Subcutaneous adipose tissue (tissue), 4 donors: ENCODE measurements around the gene WDR93. TPM values are rescaled to one million over a fixed set of nuclear protein-coding genes. Genes with fewer than 3 reads are reported as not detected.

Experiments
- total RNA-seq, 4 donors: library from RNA; depleted of rRNA; stranded (reverse); fragments of >200 nt; gene quantifications; one replicate each; pipeline ENCODE4 v1.1.0, GENCODE V29; 2016
- TF ChIP-seq, protein P1 (sequence below): fragments of 450-650 bp; IDR thresholded peaks from one replicate; pipeline ENCODE4 v1.5.1; 2016; ENCODE audit warnings: low read depth, mild to moderate bottlenecking, control low read depth, antibody characterized with exemption, moderate library complexity

WDR93 gene
- total RNA-seq, 4 donors from 2014 or later, result 0.57 to 1.8 (median 0.85) TPM; not detected in 1

DNA sequence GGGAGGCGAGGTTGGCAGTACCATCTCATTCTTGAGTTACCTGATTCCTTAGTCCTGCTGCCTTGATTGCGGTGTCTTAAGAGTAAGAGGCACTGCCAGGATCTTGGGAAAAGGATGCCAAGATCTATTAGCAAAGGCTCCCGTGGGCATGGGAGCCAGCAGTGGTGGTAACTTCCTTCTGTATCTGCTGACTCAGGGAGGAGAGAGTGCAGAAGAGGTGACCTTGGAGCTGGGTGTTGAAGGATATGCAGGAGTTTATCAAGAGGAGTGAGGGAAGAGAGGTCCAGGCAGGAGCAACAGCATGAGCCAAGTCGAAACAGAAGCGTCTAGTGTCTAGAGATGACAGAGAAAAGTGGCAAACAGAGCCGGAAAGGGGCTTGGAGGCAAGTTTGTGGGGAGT, 90.0 kb downstream of the WDR93 start:
- TF ChIP-seq, protein P1, sequence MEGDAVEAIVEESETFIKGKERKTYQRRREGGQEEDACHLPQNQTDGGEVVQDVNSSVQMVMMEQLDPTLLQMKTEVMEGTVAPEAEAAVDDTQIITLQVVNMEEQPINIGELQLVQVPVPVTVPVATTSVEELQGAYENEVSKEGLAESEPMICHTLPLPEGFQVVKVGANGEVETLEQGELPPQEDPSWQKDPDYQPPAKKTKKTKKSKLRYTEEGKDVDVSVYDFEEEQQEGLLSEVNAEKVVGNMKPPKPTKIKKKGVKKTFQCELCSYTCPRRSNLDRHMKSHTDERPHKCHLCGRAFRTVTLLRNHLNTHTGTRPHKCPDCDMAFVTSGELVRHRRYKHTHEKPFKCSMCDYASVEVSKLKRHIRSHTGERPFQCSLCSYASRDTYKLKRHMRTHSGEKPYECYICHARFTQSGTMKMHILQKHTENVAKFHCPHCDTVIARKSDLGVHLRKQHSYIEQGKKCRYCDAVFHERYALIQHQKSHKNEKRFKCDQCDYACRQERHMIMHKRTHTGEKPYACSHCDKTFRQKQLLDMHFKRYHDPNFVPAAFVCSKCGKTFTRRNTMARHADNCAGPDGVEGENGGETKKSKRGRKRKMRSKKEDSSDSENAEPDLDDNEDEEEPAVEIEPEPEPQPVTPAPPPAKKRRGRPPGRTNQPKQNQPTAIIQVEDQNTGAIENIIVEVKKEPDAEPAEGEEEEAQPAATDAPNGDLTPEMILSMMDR, result no peak

DNA sequence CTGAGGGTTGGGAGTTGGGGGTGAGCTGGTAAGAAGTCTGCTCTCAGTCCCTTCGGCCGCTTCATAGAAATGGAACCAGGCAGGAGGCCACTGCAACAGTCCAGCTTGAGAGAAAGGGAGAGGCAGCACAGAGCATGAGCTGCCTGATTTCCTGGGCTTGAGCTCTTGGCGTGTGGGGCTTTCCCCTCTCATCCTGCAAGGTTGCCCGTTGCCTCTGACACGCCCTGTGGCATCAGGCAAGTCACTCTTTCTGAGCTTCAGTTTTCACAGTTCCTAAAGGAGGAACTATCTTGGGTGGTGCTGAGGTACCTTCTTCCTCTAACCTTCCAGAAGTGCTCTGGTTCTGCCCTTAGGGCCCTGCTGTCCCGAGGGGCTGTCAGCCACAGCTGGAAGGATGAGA, 90.4 kb downstream of the WDR93 start:
- TF ChIP-seq, protein P1, result no peak

DNA sequence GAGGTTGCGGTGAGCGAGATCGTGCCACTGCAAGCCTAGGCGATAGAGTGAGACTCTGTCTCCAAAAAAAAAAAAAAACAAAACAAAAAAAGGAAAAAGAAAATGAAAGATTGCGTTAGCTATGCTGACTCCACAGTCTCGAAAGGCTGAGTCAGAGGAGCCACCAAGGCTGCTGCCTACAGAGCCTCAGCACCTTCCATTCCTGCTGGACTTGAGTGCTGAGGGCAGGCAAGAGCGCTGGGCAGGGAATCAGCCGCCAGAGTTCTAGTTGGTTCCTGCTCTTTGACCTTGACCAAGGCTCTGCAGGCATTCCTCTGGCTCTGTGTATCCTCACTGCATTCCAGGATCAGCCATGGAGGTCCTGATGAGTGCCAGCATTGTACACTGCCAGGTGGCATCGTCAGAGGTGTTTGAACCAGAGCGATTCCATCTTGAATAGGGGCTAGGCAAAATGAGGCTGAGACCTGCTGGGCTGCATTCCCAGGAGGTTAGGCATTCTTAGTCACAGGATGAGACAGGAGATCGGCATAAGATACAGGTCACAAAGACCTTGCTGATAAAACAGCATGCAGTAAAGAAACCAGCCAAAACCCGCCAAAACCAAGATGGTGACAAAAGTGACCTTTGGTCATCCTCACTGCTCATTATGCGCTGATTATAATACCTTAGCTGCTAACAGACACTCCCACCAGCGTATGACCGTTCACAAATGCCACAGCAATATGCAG, 91.4 kb downstream of the WDR93 start:
- TF ChIP-seq, protein P1, result no peak

DNA sequence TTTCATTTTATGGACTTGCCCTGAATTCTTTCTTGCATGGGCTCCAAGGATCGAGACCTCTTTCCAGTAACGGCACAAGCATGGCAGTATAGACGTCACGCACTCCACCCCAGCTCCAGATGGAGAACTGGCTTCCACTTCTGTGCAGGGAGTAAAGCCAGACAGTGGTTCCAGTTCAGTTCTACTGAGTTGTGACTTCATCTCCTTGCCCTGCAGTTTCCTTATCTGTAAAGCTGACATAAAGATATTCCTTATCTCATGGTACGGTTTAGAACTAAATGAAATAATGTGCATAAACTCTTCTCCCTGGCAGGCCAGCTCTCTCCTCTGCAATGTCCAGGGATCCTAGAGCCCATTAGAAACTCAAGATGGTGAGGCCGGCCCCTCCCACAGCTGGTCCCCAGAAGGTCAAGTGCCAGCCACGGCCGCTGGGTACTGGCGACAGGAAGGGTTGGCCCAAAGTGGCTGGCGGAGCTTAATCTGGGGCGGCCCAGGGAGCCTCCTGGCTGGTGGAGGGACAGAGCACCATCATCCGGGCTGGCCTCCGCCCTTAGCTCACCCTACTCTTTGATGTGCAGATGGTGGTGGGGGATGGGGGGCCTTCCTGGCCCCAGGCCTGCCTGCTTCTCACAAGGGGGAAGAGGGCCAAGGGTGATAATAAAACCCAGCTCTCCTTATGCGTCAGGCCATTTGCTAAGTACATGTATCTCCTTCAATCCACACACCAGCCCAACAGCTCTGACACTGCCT, 92.7 kb downstream of the WDR93 start:
- TF ChIP-seq, protein P1, result no peak

DNA sequence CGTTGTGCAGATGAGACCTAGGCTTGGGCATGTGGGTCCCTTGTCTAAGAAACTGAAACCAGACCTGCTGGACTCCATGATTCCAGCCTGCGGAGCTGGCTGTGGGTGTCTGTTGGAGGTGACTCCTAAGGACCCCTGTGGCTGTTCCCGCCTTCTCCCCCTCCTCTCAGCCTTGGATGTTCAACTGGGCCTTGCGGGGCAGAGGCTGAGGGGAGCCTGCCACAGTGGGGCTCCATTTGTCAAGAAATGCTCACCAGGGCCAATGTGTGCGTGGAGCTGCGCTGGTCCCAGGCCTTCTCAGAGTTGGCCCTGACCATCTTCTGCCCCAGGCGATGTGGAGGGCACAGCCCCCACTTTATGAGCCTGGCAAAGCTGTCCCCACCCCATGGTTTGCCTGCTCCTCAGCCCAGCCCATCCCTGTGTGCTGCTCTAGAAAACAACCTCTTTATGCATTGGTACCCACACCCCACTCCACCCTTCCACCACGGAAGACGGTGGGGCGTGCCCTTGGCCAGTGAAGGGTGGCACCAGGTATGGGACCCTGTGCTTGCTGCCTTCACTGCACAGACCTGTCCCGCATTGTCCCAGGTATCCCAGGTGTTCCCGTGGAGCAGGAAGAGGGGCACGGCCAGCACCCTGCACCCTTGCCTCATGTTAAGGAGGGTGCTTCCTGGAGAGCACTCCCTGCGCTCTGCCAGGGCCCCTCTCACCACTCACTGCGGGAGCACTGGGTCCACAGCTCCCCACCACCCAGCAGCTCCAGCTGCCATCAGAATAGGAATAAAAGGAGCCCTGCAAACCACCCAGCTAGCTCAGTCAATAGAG, 93.5 kb downstream of the WDR93 start:
- TF ChIP-seq, protein P1, result no peak

DNA sequence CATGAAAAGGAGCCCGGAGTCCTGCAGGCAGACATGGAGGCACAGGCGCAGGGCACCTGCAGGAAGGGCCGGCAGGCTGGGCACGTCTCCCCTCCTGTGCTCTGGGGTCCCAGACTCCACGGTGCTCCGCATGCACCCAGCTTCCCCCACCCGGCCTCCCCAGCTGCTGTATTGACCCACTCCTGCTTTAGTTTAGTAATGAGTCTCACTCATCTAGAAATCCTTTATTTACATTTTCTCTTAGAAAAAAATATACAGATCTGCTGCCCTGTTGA, 94.0 kb downstream of the WDR93 start:
- TF ChIP-seq, protein P1, result no peak

DNA sequence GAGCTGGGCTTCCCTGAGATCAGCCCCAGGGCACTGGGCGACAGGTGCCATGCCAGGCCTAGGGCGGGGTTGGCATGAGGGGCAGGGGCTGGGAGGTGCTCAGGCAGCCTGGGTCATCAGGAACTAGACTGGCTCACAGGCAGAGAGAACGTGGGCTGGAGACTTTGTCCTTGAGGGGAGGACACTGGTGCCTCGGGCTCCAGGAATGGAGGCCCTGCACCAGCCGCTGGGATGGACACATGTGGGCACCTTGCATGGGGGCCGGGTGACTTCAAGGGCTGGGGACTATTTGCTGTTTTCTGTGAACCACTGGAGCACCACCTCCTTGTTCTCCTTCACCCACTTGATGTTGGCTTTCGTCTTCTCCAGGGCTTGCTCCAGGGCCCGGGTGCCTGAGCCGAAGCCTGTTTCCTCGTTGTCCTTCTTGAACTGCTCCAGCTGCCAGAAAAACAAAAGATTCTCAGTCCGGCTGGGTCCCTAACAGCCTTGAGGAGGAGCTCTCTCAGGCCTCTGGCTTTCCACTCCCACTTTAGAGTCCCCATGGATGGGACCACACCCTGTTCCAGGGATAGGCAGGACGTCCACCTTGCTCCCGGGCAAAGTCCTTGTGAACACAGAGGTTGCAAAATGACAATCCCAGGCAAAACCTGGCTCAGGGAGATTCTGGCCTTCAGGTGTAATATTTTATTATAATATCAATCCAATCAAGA, 94.6 kb downstream of the WDR93 start:
- TF ChIP-seq, protein P1, result no peak
